ENCODE data around the gene DNAJB5.
"Not testable (repeated sequence)": the region's sequence is repeated elsewhere in the genome, so short reads cannot be mapped to it uniquely, and the experiment has no call there.

Gene DNAJB5

GRCh38 chr9:35001285-35001677 is 11.7 kb downstream of the DNAJB5 start:
- DNase-seq, result no peak

GRCh38 chr9:35001803-35002502 is 12.4 kb downstream of the DNAJB5 start:
- DNase-seq, result no peak

GRCh38 chr9:35002623-35003022 is 13.1 kb downstream of the DNAJB5 start:
- DNase-seq, result no peak

- not testable (repeated sequence) for DNase-seq
These were observed 14.8 kb downstream of the DNAJB5 start for GRCh38 chr9:35004299-35004698.

- no peak for DNase-seq
These were observed 20.9 kb downstream of the DNAJB5 start for GRCh38 chr9:35010351-35010958.

GRCh38 chr9:35014517-35014916 is 25.0 kb downstream of the DNAJB5 start:
- DNase-seq, result no peak

- DNase-seq, result not testable (repeated sequence)
These were observed 33.9 kb downstream of the DNAJB5 start for GRCh38 chr9:35023443-35023842.

GRCh38 chr9:35026671-35027070 is 37.1 kb downstream of the DNAJB5 start:
- DNase-seq, result no peak

GRCh38 chr9:35027374-35027773 is 37.8 kb downstream of the DNAJB5 start:
- DNase-seq, result no peak

- DNase-seq, result no peak
These were observed 38.3 kb downstream of the DNAJB5 start for GRCh38 chr9:35027860-35028259.

GRCh38 chr9:35028341-35028740 is 38.8 kb downstream of the DNAJB5 start:
- no peak for DNase-seq

GRCh38 chr9:35029241-35029640 is 39.7 kb downstream of the DNAJB5 start:
- no peak for DNase-seq

- DNase-seq, result no peak
These were observed 40.3 kb downstream of the DNAJB5 start for GRCh38 chr9:35029852-35030251.

GRCh38 chr9:35033101-35033500 is 43.6 kb downstream of the DNAJB5 start:
- DNase-seq, result no peak

- peak; percentile 52 for DNase-seq
These were observed 46.5 kb downstream of the DNAJB5 start for GRCh38 chr9:35035851-35036701.

GRCh38 chr9:35042081-35042604 is 52.6 kb downstream of the DNAJB5 start:
- no peak for DNase-seq

GRCh38 chr9:35042891-35043545 is 53.5 kb downstream of the DNAJB5 start:
- no peak for DNase-seq

- DNase-seq, result no peak
These were observed 54.5 kb downstream of the DNAJB5 start for GRCh38 chr9:35044071-35044470.
